Spleen (tissue), 11 donors: ENCODE data around the gene AARS2. TPM values are rescaled to one million over a fixed set of nuclear protein-coding genes. Genes with fewer than 3 reads are reported as not detected.

Experiments used
- DNase-seq: peaks from one replicate; pipeline ENCODE4 v3.0.0-alpha.2; 2020
- H3K27ac ChIP-seq, 8 donors: fragments of 200-600 bp; sonication (generic) in 7 of 8; 1 replicate in 4 of 8; 2 replicates in 4 of 8; pipeline versions ENCODE4 v1.5.0 to v1.8.0; 2016 to 2021; ENCODE audit warnings: inconsistent platforms in 4 of 8, mild to moderate bottlenecking in 4 of 8, moderate library complexity in 1 of 8
- H3K27me3 ChIP-seq, 7 donors: fragments of 200-600 bp; sonication (generic) in 6 of 7; replicated peaks in 1 of 7; 1 replicate in 4 of 7; 2 replicates in 3 of 7; pipeline versions ENCODE4 v1.5.0 to v1.8.0; 2016 to 2021; ENCODE audit warnings: inconsistent platforms in 3 of 7, mild to moderate bottlenecking in 1 of 7
- H3K36me3 ChIP-seq, 6 donors: fragments of 200-600 bp; sonication (generic) in 5 of 6; 1 replicate in 4 of 6; 2 replicates in 2 of 6; pipeline versions ENCODE4 v1.5.0 to v1.8.0; 2016 to 2021; ENCODE audit warnings: inconsistent platforms in 2 of 6
- H3K4me1 ChIP-seq, 6 donors: fragments of 200-600 bp; sonication (generic) in 5 of 6; 1 replicate in 3 of 6; 2 replicates in 3 of 6; pipeline versions ENCODE4 v1.5.0 to v1.8.0; 2016 to 2021; ENCODE audit warnings: inconsistent platforms in 3 of 6
- H3K4me3 ChIP-seq, 8 donors: fragments of 200-600 bp; sonication (generic) in 7 of 8; 1 replicate in 4 of 8; 2 replicates in 4 of 8; pipeline versions ENCODE4 v1.5.0 to v1.8.0; 2016 to 2021; ENCODE audit warnings: inconsistent platforms in 4 of 8, mild to moderate bottlenecking in 4 of 8, moderate library complexity in 2 of 8
- H3K9me3 ChIP-seq, 8 donors: fragments of 200-600 bp; sonication (generic) in 7 of 8; 1 replicate in 4 of 8; 2 replicates in 4 of 8; pipeline versions ENCODE4 v1.5.0 to v1.8.0; 2016 to 2021; ENCODE audit warnings: inconsistent platforms in 4 of 8
- POLR2A ChIP-seq, 3 donors: fragments of 450-650 bp; IDR thresholded peaks; one replicate each; pipeline ENCODE4 v1.5.1; 2017; ENCODE audit warnings: antibody characterized with exemption in 3 of 3, mild to moderate bottlenecking in 1 of 3
- POLR2AphosphoS5 ChIP-seq, 3 donors: sonication (generic); formaldehyde crosslinking; IDR thresholded peaks; one replicate each; pipeline ENCODE4 v1.5.1; 2017; ENCODE audit warnings: antibody characterized with exemption in 3 of 3
- WGBS, 5 donors: extraction: QIAGEN DNeasy Blood & Tissue Kit in 3 of 5; methylation state at CpG; one replicate each; pipeline versions ENCODE4 v1.1.5 to v1.1.7; 2013 to 2018; 5-methylcytosine and 5-hydroxymethylcytosine counted together
- intact Hi-C: fragments of 100-400 bp; cut with DNase I; formaldehyde crosslinking; loops from one replicate; pipeline ENCODE4 v1.15.0; 2023; ENCODE audit warnings: low total_unique reads
- polyA plus RNA-seq, 3 donors: library from polyadenylated mRNA; stranded (reverse); fragments of 200-250 nt; gene quantifications; one replicate each; pipeline ENCODE4 v1.2.1, GENCODE V29; 2013
- total RNA-seq, 7 donors: library from RNA; depleted of rRNA in 3 of 7; stranded (reverse); fragments of >200 nt in 3 of 7; fragmentation: NEBNext Ultra II Directional in 4 of 7; extraction: Animal tissue kit (Norgen Biotek cat#: 25700) in 4 of 7; gene quantifications; one replicate each; pipeline versions ENCODE4 v1.1.0 to v1.2.1, GENCODE V29; 2016 to 2021
- TF ChIP-seq, protein P1 (sequence below), 11 experiments: fragments of 200-600 bp in 7 of 11; fragments of 450-650 bp in 4 of 11; sonication (generic) in 4 of 11; IDR thresholded peaks in 8 of 11; conservative IDR thresholded peaks in 3 of 11; 1 replicate in 7 of 11; 2 replicates in 4 of 11; pipeline versions ENCODE4 v1.4.0 to v1.8.0; 2016 to 2021; ENCODE audit warnings: antibody characterized with exemption in 11 of 11, inconsistent platforms in 4 of 11, mild to moderate bottlenecking in 1 of 11
- donor health status: healthy with polysubstance abuse.
- donor health status: DM: no; HTN: no; CAD: no; lungs with moderate emphysema.
- donor health status: DM: no; HTN: no; CAD: no.
- donor health status: Bipolar disorder and iron deficiency.
- donor health status: healthy.
- donor health status: DM: no; HTN: no; CAD: no.
- donor health status: DM: yes; HTN: yes; CAD: no.

Gene AARS2
- total and polyA plus RNA-seq, 10 donors = 3.5 to 16.8 (median 13.7) TPM

- Histone ChIP-seq H3K9me3 (no peaks in the 10 kb centered on the region), H3K27ac (no peak overlapping the region), H3K4me1 (peaks cover 0 to 16% (median 12%) of the 10 kb centered on the region in 6 donors), H3K36me3 (no peaks in the 10 kb centered on the region), H3K27me3 (peaks cover 0 to 82% (median 39%) of the 10 kb centered on the region in 7 donors), H3K4me3 (no peak overlapping the region)
- intact Hi-C loops = no loop called here
- DNase-seq = no peak
- WGBS, 5 donors = 77 to 88% (median 79%) methylated on average over 7 of the region's 7 CpGs
- TF ChIP-seq POLR2AphosphoS5 (IDR thresholded peaks at IDR 0.05) (no peak), POLR2A (IDR thresholded peaks at IDR 0.05) (no peak)
- TF ChIP-seq, protein P1, sequence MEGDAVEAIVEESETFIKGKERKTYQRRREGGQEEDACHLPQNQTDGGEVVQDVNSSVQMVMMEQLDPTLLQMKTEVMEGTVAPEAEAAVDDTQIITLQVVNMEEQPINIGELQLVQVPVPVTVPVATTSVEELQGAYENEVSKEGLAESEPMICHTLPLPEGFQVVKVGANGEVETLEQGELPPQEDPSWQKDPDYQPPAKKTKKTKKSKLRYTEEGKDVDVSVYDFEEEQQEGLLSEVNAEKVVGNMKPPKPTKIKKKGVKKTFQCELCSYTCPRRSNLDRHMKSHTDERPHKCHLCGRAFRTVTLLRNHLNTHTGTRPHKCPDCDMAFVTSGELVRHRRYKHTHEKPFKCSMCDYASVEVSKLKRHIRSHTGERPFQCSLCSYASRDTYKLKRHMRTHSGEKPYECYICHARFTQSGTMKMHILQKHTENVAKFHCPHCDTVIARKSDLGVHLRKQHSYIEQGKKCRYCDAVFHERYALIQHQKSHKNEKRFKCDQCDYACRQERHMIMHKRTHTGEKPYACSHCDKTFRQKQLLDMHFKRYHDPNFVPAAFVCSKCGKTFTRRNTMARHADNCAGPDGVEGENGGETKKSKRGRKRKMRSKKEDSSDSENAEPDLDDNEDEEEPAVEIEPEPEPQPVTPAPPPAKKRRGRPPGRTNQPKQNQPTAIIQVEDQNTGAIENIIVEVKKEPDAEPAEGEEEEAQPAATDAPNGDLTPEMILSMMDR (IDR thresholded peaks at IDR 0.05 in 8 of 11, conservative IDR thresholded peaks at IDR 0.05 in 3 of 11) = no peak
Observed at GRCh38 chr6:44277763-44278162, 35.4 kb downstream of the AARS2 start.

DNA sequence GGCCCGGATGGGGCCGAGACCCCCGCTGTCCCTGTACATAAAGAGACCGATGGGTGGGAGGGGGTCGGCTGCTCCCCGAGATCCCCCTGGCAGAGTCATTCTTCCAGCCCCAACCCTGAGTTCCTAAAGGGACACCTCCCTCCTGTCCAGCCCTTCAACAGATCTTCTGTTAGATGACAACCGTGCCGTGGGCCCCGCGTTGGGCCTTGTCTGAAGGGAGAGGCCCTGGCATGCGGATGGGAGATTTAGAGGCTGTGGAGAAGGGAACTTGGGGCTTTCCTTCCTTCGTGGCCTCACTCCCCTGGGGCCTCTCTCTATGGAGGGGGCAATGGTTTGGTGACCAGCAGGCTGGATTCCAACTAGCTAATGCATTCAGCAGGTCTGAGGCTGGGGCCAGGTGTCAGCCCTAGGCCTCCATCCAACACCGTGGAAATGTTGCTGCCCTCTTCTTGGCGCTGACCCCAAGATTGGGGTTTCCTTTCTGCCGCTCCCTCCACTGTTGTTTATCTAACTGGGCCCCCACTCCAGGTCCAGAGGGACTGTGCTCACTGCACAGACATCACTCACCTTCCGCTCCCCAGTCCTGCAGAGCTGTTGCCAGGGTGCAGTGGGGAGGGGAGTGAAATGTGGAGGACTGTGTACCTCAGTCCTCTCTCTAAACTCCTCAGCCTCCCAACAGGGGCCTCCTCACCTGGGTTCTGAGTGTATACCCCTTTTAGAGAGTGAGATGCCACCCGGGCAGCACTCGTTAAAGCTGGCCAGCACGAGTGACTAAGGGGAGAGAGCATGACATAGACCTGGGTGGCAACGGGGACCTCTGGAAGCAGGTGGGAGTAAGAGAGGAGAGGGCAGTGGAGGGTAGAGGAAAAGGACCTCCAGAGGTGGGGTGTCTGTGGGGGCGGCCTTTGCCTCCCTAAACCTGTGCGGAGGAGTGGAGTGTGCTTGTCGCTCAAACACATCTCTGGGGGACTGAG lies 36.2 kb downstream of the AARS2 start:
- Histone ChIP-seq H3K4me1 (peaks cover 0 to 16% (median 12%) of the 10 kb centered on the region in 6 donors), H3K9me3 (no peaks in the 10 kb centered on the region), H3K4me3 (peak overlapping the region in 2 of 8 donors; percentile 13 to 61), H3K27me3 (peaks cover 0 to 82% (median 45%) of the 10 kb centered on the region in 7 donors), H3K36me3 (no peaks in the 10 kb centered on the region), H3K27ac (no peak overlapping the region)
- 74 to 90% (median 80%) methylated on average over 18 to 23 of the region's 23 CpGs for WGBS, 5 donors
- TF ChIP-seq POLR2A (IDR thresholded peaks at IDR 0.05) (no peak), POLR2AphosphoS5 (IDR thresholded peaks at IDR 0.05) (no peak)
- TF ChIP-seq, protein P1 (IDR thresholded peaks at IDR 0.05 in 8 of 11, conservative IDR thresholded peaks at IDR 0.05 in 3 of 11) = no peak
- no peak for DNase-seq
- intact Hi-C loops = no loop called here

DNA sequence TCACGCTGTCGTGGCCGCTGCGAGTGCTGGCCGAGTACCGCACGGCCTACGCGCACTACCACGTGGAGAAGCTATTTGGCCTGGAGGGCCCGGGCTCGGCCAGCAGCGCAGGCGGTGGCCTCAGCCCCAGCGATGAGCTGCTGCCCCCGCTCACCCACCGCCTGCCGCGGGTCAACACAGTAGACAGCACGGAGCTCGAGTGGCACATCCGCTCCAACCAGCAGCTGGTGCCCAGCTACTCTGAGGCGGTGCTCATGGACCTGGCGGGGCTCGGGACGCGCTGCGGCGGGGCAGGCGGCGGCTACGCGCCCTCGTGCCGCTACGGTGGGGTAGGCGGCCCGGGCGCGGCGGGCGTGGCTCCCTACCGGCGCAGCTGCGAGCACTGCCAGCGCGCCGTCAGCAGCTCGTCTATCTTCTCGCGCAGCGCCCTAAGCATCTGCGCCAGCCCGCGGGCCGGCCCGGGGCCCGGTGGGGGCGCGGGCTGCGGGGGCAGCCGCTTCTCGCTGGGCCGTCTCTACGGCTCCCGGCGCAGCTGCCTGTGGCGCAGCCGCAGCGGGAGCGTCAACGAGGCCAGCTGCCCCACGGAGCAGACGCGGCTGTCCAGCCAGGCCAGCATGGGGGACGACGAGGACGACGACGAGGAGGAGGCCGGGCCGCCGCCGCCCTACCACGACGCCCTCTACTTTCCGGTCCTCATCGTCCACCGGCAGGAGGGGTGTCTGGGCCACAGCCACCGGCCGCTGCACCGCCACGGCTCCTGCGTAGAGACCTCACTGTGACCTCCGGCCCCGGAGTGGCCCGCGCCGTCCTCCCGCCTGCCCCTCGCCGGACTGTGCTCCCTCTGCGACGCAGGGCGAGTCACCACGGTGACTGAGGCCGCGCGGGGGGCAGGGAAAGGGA lies 37.1 kb downstream of the AARS2 start:
- peak in 1 of 3 donors; percentile 9 for TF ChIP-seq POLR2AphosphoS5 (IDR thresholded peaks at IDR 0.05)
- TF ChIP-seq, protein P1 (IDR thresholded peaks at IDR 0.05 in 8 of 11, conservative IDR thresholded peaks at IDR 0.05 in 3 of 11) = no peak
- intact Hi-C loops = no loop called here
- no peaks in the 10 kb centered on the region for H3K36me3 ChIP-seq
- H3K4me3 ChIP-seq = peak overlapping the region in 7 of 8 donors; percentile 9 to 61 (median 27)
- DNase-seq = no peak
- H3K27ac ChIP-seq = no peak overlapping the region
- H3K4me1 ChIP-seq = peaks cover 0 to 22% (median 12%) of the 10 kb centered on the region in 6 donors
- no peaks in the 10 kb centered on the region for H3K9me3 ChIP-seq
- peaks cover 0 to 91% (median 51%) of the 10 kb centered on the region in 7 donors for H3K27me3 ChIP-seq
- WGBS, 5 donors = 8 to 28% (median 14%) methylated on average over 50 to 109 of the region's 109 CpGs
